22Rv1 (cell line): Measurements from ENCODE around the gene INPP5A.

Experiments used
- H3K27ac ChIP-seq: fragments of 450-650 bp; 2 replicates; pipeline ENCODE4 v1.5.1; 2017
- ZFX ChIP-seq: fragments of 450-650 bp; IDR thresholded peaks from 2 replicates; pipeline ENCODE4 v1.6.1; 2017; ENCODE audit warnings: antibody characterized with exemption, borderline replicate concordance
- TF ChIP-seq, protein P1 (sequence below): fragments of 450-650 bp; IDR thresholded peaks from 2 replicates; pipeline ENCODE4 v1.5.1; 2017; ENCODE audit warnings: mild to moderate bottlenecking

The INPP5A gene

DNA sequence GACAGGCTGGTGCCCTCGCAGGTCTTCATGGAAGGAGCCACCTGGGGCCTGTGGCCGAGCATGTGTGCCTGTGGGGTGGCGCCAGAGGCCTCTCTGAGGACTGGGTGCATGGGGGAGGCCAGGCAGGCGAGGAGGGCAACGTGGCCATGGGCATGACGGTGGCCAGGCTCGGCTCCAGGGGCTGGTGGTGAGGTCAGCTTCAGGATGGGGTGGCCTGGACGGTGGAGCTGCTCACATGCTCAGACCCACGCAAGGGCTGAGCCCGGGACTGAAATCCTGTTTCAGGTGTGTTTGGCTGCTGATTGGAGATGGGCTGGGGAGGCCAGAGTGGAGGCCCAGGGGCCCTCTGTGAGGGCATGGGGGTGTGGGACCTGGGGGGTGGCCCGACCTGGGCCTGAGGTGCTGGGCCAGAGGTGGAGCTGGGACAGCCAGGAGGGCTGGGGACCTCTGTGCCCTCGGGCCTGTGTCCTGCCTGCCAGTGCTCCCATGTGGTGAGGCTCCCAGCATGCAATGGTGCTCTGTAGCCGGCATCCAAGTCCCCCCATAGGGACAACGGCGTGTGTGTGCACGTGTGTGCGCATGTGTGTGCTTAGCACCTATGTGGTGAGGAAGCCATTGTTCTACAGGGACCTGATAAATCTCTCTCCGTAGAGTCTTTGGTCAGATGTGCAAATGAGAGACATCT lies 71.1 kb downstream of the INPP5A start:
- no peak overlapping the region for H3K27ac ChIP-seq
- TF ChIP-seq, protein P1, sequence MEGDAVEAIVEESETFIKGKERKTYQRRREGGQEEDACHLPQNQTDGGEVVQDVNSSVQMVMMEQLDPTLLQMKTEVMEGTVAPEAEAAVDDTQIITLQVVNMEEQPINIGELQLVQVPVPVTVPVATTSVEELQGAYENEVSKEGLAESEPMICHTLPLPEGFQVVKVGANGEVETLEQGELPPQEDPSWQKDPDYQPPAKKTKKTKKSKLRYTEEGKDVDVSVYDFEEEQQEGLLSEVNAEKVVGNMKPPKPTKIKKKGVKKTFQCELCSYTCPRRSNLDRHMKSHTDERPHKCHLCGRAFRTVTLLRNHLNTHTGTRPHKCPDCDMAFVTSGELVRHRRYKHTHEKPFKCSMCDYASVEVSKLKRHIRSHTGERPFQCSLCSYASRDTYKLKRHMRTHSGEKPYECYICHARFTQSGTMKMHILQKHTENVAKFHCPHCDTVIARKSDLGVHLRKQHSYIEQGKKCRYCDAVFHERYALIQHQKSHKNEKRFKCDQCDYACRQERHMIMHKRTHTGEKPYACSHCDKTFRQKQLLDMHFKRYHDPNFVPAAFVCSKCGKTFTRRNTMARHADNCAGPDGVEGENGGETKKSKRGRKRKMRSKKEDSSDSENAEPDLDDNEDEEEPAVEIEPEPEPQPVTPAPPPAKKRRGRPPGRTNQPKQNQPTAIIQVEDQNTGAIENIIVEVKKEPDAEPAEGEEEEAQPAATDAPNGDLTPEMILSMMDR = no peak
- no peak for TF ChIP-seq ZFX

DNA sequence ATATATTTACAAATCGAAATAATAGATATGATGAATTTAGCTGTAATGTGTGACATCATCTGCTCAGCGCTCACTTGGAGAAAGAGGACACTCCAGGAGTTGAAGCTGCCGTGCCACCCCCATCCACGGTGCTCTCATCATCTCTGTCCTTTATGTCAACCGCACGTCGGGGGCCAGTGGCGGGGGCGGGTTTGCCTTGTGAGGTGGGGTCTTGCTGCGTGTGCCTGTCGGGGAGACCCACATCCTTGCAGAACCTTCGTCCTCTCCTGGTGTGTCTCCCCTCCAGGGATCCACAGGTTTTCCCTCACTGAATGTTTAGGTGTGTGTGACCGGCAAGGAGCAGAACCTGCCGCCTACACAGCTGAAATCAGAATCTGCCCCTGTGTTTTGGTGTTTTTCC lies 71.6 kb downstream of the INPP5A start:
- no peak overlapping the region for H3K27ac ChIP-seq
- TF ChIP-seq, protein P1 = no peak
- TF ChIP-seq ZFX = no peak

DNA sequence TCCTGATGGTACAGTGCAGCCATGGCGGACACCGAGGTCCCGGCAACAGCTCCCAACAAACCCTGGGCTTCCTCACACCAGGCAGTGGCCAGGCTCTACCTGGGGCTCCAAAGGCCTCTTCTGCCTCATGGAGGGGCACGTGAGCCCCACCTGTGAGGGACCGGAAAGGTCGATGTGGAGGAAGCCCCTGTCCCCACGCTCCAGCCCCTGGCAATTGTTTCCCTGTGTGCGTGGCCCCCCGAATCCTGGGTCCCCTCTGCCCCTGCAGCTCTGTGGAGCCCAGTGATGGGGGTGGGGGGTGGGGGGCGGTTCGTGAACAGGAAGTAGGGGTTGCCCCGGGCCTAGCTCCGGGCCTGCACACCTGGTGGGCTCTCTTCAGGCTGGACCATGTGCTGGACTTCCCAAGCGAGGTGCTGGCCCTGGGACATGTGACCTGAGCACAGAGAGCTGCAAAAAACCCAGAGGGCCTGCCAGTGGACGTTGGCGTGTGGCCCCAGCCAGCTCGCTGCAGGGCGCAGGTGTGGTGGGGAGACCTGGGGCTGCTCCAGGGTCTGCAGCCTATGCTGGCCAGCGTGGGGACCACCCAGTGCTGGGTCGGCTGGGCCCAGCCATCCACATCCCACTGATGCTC lies 72.6 kb downstream of the INPP5A start:
- TF ChIP-seq, protein P1 = no peak
- TF ChIP-seq ZFX = no peak
- H3K27ac ChIP-seq = no peak overlapping the region

DNA sequence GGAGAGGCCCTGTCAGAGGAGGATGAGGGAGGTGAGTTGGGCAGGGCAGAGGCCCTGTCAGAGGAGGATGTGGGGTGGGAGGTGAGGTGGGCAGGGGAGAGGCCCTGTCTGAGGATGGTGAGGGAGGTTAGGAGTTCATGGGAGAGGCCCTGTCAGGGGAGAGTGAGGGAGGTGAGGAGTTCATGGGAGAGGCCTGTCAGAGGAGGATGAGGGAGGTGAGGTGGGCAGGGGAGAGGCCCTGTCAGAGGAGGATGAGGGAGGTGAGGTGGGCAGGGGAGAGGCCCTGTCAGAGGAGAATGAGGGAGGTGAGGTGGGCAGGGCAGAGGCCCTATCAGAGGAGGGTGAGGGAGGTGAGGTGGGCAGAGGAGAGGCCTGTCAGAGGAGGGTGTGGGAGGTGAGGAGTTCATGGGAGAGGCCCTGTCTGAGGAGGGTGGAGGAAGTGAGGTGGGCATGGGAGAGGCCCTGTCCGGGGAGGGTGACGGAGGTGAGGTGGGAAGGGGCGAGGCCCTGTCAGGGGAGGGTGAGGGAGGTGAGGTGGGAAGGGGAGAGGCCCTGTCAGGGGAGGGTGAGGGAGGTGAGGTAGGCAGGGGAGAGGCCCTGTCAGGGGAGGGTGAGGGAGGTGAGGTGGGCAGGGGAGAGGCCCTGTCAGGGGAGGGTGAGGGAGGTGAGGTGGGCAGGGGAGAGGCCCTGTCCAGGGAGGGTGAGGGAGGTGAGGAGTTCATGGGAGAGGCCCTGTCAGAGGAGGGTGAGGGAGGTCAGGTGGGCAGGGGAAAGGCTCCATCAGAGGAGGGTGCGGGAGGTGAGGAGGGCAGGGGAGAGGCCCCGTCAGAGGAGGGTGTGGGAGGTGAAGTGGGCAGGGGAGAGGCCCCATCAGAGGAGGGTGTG lies 73.7 kb downstream of the INPP5A start:
- no peak overlapping the region for H3K27ac ChIP-seq
- no peak for TF ChIP-seq ZFX
- TF ChIP-seq, protein P1 = no peak

DNA sequence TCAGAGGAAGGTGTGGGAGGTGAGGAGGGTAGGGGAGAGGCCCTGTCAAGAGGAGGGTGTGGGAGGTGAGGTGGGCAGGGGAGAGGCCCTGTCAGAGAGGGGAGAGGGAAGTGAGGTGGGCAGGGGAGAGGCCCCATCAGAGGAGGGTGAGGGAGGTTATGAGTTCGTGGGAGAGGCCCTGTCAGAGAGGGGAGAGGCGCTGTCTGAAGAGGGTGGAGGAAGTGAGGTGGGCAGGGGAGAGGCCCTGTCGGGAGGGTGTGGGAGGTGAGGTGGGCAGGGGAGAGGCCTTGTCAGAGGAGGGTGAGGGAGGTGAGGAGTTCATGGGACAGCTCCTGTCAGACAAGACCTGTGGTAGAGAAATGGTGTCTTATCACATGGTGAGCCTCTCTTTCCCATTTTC lies 74.4 kb downstream of the INPP5A start:
- no peak overlapping the region for H3K27ac ChIP-seq
- TF ChIP-seq, protein P1 = no peak
- no peak for TF ChIP-seq ZFX

DNA sequence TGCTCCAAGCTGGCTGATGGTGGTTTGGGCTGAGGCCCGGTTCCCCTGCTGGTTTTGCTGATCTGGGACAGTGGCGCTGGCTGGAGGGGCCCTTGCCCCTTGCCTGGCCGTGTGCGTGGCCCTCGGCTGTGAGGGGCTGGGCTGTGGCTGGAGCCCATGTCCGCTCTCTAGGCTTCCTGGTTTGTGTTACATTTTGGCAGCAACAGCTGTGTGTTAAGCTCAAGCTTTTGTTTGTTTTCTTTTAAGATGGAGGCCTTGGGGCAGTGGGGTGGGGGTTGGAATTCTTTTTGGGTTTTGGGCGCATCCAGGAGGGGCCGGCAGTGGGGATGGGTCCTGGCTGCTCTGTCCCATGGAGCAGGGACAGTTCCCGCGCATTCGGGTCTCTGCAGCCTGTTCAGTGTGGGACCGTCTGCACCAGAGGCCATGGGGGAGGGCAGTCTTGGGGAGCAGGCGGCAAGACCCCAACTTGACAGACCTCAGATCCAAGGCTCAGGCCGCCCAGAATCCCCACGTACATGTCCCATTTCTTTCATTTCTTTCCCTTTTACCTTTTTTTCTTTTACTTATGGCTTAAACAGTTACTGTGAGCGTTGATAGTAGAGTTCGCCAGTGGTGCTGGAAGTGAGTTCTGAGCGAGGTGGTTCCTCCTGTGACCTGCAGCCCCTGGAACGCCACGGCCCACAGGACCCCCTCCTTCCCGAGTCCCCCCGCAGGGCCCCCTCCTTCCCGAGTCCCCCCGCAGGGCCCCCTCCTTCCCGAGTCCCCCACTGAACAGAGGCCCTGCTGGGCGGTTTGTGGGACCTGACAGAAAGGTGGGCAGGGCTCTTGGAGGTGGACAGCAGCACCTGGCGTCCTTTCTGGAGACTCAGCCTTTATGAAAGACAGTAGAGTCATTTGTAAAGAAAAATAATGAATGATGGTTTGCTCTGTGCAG lies 75.3 kb downstream of the INPP5A start:
- H3K27ac ChIP-seq = no peak overlapping the region
- TF ChIP-seq ZFX = no peak
- TF ChIP-seq, protein P1 = no peak
